ENCODE results near the gene MTTP. TPM values are rescaled to one million over a fixed set of nuclear protein-coding genes. Genes with fewer than 3 reads are reported as not detected.

Gene MTTP
- total RNA-seq, 1 donor from 2014 or later = 1.9 TPM

GRCh38 chr4:99586322-99586721, 11.7 kb downstream of the MTTP start:
- peak overlapping the region in 1 of 2 donors; percentile 68 for H3K27ac ChIP-seq
- H3K4me3 ChIP-seq = no peak overlapping the region
- DNase-seq (ENCODE audit: low spot score in 2 of 2) = no peak
- peaks cover 0 to 6% of the 10 kb centered on the region in 2 donors for H3K4me1 ChIP-seq
- H3K27me3 ChIP-seq = no peaks in the 10 kb centered on the region
- TF ChIP-seq, protein P1, sequence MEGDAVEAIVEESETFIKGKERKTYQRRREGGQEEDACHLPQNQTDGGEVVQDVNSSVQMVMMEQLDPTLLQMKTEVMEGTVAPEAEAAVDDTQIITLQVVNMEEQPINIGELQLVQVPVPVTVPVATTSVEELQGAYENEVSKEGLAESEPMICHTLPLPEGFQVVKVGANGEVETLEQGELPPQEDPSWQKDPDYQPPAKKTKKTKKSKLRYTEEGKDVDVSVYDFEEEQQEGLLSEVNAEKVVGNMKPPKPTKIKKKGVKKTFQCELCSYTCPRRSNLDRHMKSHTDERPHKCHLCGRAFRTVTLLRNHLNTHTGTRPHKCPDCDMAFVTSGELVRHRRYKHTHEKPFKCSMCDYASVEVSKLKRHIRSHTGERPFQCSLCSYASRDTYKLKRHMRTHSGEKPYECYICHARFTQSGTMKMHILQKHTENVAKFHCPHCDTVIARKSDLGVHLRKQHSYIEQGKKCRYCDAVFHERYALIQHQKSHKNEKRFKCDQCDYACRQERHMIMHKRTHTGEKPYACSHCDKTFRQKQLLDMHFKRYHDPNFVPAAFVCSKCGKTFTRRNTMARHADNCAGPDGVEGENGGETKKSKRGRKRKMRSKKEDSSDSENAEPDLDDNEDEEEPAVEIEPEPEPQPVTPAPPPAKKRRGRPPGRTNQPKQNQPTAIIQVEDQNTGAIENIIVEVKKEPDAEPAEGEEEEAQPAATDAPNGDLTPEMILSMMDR (IDR thresholded peaks at IDR 0.05) = no peak
- intact Hi-C loops (cut with DNase I) = no loop called here
- no peaks in the 10 kb centered on the region for H3K36me3 ChIP-seq
- H3K9me3 ChIP-seq = no peaks in the 10 kb centered on the region

DNA sequence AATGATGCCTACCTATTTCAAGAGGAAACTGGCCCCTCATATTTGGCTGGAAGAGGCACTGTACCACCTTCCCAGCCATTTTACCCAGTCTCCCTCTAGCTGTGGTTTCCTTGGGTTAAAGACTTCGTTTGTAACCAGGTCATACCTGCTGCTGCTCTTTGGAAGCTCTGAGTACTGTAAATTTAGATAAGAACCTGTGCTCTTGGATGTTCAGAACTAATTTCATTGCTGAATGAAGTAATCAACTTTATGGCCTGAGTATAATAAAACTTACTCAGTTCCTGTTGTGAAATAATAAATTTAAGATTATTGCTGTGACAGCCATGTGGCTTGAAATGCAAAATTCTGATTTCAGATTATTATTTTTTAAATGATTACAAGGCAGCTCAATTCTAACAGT, 12.2 kb downstream of the MTTP start:
- TF ChIP-seq, protein P1 (IDR thresholded peaks at IDR 0.05) = no peak
- intact Hi-C loops (cut with DNase I) = no loop called here

GRCh38 chr4:99587309-99587708, 12.7 kb downstream of the MTTP start:
- H3K4me3 ChIP-seq = no peak overlapping the region
- no peaks in the 10 kb centered on the region for H3K36me3 ChIP-seq
- peaks cover 0 to 6% of the 10 kb centered on the region in 2 donors for H3K4me1 ChIP-seq
- intact Hi-C loops (cut with DNase I) = no loop called here
- TF ChIP-seq, protein P1 (IDR thresholded peaks at IDR 0.05) = no peak
- H3K9me3 ChIP-seq = no peaks in the 10 kb centered on the region
- H3K27ac ChIP-seq = peak overlapping the region; percentile 22 to 68
- H3K27me3 ChIP-seq = no peaks in the 10 kb centered on the region
- DNase-seq (ENCODE audit: low spot score in 2 of 2) = no peak

More for the DNA sequence above, 12.2 kb downstream of the MTTP start:
- DNase-seq (ENCODE audit: low spot score in 2 of 2) = no peak
- Histone ChIP-seq H3K36me3 (no peaks in the 10 kb centered on the region), H3K4me3 (no peak overlapping the region), H3K9me3 (no peaks in the 10 kb centered on the region), H3K4me1 (peaks cover 0 to 6% of the 10 kb centered on the region in 2 donors), H3K27ac (peak overlapping the region; percentile 22 to 68), H3K27me3 (no peaks in the 10 kb centered on the region)

- Histone ChIP-seq H3K4me1 (peaks cover 0 to 6% of the 10 kb centered on the region in 2 donors), H3K27me3 (no peaks in the 10 kb centered on the region), H3K4me3 (no peak overlapping the region), H3K36me3 (no peaks in the 10 kb centered on the region), H3K27ac (peak overlapping the region; percentile 22 to 68), H3K9me3 (no peaks in the 10 kb centered on the region)
- intact Hi-C loops (cut with DNase I) = no loop called here
- DNase-seq (ENCODE audit: low spot score in 2 of 2) = no peak
- TF ChIP-seq, protein P1 (IDR thresholded peaks at IDR 0.05) = no peak
These were observed 13.2 kb downstream of the MTTP start for GRCh38 chr4:99587803-99588202.

DNA sequence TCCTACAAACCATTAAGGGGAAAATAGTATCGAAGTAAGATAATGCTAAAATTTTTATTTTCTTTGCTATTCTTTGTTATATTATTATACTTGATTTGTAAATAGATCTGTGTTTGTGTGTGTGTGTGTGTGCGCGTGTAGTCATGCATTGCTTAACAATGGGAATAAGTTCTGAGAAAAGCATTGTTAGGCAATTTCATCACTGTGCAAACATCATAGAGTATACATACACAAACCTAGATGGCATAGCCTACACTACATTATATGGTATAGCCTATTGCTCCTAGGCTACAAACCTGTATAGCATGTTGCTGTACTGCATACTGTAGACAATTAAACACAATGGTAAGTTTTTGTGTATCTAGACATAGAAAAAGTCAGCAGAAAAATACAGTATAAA, 17.1 kb downstream of the MTTP start:
- no peak overlapping the region for H3K27ac ChIP-seq
- H3K9me3 ChIP-seq = no peaks in the 10 kb centered on the region
- H3K4me1 ChIP-seq = peaks cover 0 to 6% of the 10 kb centered on the region in 2 donors
- no peak for DNase-seq (ENCODE audit: low spot score in 2 of 2)
- H3K36me3 ChIP-seq = no peaks in the 10 kb centered on the region
- intact Hi-C loops (cut with DNase I) = no loop called here
- no peaks in the 10 kb centered on the region for H3K27me3 ChIP-seq
- H3K4me3 ChIP-seq = no peak overlapping the region
- TF ChIP-seq, protein P1 (IDR thresholded peaks at IDR 0.05) = no peak
